GM19023 (cell line): ENCODE data around the gene EGFR.
A peak's percentile ranks its signal among the peaks of the same experiment; 100 is the strongest.

ENCODE experiments used
- ATAC-seq: cut with Tn5 transposase; IDR thresholded peaks from one replicate; pipeline ENCODE4 v1.9.1; 2021; ENCODE audit warnings: mild to moderate bottlenecking, moderate library complexity; ENCODE audit not compliant: unreplicated experiment

EGFR gene

DNA sequence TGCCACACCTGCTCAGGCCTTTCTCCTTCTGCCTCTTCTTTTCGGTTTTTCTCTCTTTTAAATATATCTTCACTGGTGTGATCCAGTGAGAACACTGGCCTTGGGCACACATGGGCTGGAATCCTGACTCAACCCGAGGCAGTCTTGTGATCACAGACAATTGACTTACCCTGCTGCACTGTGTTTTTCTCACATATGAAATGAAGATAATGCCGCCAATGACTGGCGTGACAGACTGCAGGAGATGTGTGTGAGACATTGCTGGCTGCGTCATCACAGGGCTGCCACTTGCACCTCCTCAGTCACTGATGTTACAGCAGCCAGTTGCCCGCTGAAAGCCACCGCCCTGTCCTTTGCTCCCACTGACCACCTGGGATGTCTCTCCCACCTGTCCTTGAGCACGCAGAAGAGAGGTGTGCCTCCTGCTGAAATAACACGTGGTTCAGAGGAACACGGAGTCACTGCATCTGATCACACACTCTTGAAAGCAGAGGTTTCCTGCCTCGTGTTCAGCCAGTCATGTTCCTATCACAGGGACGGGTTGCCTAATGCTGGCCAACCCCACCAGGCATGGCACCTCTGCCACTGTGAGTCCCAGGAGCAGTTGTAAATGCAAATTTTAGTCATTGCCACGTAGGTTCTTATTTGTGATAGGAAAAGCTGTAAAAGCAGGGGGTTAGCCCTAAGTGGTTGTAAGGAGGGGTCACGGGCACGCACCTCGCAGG lies 221.8 kb downstream of the EGFR start:
- ATAC-seq, result no peak

DNA sequence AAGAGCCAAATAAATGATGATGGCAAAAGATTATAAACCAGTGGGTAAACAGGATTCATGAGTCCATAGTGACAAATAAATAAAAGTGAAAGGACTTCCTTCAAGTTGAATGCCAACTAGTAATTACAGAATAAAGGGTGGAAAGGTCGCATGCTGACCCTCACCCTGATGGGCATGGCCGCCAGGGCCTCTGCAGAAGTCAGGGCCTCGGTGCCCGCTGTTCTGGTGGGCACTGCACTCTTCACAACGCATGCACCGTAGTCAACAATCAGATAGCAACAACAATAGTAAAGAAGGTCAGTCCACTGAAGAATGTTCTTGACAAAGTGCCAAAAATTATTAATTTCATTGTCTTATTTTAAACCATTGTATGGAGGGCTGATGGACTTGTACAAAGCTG lies 223.1 kb downstream of the EGFR start:
- no peak for ATAC-seq

DNA sequence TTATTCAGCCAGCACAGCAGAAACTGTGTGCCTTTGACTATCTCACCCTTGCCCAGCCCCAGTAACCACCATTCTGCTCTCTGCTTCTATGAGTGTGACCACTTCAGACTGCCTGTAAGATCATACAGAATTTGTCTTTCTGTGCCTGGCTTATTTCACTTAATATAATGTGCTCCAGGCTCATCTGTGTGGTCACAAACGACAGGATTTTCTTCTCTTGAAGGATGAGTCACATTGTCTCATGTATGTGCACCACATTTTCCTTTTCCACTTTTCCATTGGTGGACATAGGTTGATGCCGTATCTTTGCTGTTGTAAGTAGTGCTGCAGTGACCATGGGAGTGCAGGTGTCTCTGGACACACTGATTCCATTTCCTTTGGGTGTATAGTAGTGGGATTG lies 223.8 kb downstream of the EGFR start:
- no peak for ATAC-seq

DNA sequence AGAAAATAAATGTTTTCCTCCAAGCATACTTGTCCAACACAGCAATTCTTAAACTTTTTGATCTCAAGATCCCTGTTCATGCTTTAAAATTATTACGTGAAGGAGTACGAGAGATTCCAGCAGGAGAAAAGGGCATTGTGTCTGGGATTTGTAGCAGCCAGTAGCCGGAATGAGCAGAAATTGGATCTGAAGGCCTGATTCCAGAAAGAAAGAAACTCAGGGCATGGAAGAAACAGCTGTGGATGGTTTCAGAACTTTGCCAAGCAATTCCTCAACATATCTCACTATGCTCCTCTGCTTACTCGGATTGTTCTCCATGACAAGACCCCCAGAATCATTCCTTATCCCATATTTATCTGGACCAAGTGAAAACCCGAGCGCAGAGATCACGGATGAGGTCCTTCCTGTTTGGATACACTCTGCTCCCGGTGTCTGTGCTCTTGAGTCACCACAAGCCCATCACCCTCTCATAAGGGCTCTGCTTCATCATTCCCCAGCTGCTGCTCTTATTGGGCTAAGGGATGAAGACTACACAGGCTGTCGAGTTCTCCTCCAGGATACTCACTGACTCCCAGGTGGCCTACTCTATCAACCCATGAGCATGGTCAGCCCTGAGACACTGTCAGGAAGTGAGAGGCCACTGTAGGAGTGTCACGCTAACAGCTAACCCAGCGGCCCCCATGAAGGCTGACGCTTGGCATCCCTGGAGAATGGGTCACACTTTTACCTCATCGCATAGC lies 225.4 kb downstream of the EGFR start:
- ATAC-seq, result no peak

DNA sequence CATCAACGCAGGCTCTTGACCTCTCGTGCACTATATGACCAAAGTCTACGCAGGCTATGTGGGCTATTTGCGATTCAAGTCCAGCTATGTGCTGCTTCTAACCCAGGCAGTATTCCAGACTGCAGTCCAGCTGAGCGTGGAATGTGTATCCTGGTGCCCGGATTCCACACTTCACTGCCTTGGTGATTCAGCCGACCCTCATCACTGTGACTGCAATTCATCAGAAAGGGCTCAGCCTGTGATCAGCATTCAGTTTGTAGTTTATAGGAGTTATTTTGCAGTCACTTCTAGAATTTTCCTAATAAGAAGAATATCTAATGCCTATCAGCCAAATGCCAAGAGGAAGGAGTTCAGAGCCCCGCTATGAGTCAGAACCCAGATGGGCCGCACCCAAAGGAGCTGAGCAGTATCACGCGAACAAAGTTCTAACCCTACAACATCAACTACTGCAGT lies 226.5 kb downstream of the EGFR start:
- no peak for ATAC-seq

DNA sequence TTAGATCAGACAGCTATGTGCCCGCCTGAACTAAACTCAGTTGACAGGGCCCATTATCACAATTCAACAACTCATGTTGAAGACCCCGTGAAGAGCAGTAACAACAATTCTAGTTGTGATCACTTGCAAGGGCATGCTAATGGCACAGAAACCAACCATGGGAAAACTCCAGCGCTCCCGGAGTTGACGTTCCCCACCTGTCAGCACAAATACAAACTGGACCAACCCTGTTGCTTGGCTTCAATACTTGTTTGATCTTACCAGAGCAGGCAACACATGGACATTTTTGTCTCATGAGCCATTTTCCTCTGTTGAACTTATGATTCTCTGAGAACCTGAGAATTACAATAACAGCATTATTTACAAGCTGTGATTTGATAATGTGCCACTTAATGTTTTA lies 227.4 kb downstream of the EGFR start:
- ATAC-seq, result no peak

DNA sequence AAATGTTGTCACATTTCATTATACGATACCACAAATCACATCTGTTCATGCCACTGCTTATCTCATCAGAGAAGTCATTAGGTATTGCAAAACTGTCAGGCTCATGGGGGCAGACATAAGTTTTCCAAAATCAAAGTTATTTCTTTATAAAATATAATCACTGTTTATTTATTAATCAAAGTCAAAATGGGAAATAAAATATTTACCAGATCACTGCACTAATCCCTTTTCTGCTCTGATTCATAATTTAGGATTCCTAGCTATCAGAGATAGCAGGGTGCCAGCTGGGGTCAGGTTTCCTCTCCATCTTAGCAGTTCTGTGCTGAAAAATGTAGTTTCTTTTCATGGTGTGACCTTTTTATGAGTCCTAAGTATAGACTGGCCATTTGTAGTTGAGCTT lies 228.6 kb downstream of the EGFR start:
- no peak for ATAC-seq

DNA sequence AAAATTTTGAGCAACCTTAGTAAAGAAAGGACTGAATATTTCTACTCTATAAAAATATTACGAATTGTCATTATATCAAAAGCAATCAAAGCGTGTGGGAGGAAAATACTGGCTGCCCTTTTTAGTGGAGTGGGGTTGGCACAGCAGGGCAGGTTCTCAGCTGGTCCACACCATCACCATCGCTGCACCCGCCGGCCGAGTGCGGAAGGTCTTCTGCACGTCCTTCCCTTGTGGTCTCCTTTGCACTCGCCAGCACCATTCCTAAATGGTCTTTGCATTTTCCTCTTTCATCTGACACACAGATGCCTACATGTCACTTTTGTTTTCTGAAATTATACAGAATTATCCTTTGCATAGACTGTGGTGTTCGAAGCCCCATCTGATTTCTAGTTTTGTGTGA lies 229.7 kb downstream of the EGFR start:
- no peak for ATAC-seq

DNA sequence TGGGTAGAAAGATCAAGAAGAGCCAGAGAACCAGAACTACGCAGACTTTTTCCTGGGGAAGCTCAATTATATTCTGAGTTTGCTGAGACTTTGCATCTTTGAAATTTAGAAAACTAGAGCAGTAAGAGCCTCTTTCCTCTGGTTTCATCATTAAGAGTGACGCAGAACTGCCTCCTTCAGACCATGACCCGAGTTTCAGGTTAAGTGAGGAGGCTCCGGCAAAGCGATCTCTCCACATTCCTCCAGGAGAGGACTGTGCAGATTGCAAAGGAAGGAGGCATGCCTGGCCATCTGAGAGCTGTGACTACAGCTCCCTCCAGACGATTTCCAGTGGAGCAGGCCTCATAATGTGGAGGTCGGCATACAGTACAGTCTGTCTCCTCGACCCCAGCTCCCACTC lies 230.5 kb downstream of the EGFR start:
- ATAC-seq, result no peak

DNA sequence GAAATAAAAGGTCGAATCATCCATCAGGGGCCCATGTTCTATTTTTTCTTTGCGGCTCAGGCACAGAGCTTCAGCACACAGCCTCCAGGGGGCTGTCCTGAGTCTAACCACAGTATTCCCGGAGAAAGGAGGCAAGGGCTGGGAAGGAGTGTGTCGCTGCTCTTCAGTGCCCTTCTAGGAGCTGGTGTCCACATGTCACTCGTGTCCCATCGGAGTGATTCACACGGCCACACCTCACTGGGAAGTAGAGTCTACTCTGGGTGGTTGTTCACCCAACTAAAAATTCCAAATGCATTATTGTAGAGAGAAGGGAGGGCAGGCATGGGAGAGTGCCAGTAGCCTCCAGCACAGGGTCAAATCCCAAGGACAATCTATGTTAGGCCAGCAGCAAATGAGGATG lies 231.5 kb downstream of the EGFR start:
- no peak for ATAC-seq

DNA sequence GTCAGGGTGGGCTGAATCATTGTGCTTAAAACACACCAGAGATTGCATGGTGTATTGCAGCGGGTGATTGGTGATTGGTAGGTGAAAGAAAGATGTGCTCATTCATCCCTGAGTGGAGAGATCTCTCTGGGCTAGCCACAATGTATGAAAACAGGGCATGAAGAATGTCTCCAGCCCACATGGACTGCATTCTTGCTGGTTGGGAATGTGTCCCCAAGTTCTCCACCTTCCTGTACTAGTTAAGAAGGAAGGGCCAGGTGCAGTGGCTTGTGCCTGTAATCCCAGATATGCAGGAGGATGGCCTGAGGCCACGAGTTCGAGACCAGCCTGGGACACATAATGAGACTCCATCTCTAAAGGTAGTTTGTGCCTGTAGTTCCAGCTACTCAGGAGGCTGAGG lies 232.5 kb downstream of the EGFR start:
- no peak for ATAC-seq

DNA sequence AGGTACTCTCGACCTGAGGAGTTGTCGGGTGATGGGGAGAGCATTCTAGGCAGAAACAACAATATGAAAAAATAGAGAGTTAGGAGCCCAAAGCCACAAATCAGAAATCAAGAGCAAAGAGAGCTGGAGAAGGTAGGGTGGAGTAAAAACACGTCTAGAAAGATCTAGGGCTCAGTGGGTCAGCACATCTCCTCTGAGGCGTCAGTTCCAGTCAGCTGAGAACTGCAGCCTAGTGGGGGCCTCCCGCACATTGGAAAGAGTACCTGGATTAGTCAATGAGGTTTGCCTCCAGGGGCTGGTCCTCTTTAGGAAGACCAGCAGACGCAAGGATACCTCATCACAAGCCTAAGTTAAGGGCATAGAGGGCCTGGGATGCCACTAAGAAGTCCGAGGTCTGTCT lies 233.1 kb downstream of the EGFR start:
- ATAC-seq, result no peak

DNA sequence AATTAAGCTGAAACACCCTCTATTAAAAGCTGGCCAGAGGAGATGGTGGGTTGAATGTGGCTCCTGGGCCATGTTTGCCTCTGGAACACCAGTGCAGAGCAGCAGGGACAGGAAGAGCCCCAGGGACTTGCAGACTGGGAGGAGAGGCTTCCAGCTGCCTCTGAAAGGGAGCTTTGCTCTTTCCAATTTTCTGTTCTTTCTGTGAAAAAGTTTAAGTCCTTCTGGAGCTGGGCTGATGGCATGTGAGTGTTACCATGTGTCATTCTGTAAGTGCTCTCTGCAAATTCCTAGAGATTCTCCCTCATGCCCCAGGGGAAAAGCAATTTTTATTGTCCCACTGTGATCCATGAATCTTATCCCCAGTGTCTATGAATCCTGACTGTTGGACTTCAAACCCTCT lies 233.6 kb downstream of the EGFR start:
- no peak for ATAC-seq

DNA sequence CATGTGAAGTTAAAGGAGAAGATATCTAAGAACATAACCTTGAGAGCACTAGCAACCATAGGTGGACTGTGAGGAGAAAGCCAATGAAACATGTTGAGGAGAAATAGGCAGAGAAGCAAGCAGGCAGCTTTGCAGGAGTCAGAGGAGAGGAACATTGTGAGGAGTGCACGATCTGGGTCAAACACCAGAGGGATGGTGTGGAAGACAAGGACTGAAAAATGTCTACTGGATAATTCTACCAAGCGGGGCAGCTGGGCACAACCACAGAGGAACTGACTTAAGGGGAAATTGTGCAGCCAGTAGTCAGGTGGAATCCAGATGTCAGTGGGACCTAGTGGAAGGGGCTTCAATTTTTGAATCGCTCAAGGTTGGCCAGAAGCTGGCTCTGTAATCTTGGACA lies 234.4 kb downstream of the EGFR start:
- no peak for ATAC-seq

DNA sequence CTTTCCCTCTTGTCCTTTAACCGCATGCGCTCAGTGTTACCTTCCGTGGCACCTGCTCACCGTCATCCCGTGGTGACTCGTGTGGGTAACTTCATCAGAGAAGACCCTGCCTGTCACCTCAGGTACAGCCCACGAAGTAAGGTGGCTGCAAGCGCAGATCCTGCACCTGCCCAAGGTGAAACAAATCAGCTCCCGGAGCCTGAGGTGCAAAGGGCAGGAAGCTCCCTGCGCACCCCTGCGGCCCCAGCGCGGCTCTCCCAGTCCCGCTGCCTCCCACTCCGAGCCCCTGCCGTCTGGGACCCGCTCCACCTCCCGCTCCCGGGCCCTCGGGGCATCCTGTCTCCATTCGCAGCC lies 235.4 kb downstream of the EGFR start:
- ATAC-seq, result no peak

DNA sequence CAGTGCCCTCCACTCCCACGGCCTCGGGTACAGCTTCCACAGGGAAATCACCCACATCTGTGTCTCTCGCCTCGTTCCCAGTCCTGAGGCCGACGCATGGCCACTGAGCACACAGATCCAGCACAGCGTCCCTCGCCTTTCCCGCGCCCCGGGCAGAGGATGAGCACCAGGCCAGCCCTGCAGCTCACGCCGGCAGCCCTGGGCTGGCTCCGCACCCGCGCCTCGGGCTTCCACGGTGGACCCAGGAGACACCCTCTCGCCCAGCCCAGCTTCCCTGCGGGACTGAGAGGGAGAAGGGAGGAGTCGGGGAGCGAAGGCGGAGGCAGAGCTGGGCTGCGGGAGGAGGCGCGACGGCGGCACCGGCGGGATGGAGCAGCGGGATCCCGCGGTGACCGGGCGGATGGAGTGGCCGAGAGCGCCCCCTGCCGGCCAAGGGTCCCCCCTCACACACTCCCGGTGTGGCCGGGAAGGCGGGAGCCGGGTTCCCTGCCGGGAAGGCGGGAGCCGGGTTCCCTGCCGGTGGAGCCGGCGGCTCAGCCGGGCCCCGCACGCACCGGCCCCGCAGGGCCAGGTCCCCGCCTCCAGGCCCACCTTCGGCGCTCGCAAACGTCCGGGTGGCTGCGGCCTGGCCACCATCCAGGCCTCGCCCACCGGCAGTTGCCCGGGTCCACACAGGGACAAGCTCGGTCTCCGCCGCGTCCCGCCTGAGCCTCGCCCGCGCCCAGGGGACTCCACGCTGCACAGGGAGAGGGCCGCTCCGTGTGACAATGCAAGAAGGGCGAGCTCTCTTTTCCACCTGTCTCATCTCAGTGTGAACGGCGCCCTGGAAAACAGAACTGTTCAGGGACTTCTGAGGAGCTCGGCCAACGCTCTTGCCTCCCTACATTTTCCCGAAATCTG lies 236.0 kb downstream of the EGFR start:
- ATAC-seq, result peak; percentile 81

DNA sequence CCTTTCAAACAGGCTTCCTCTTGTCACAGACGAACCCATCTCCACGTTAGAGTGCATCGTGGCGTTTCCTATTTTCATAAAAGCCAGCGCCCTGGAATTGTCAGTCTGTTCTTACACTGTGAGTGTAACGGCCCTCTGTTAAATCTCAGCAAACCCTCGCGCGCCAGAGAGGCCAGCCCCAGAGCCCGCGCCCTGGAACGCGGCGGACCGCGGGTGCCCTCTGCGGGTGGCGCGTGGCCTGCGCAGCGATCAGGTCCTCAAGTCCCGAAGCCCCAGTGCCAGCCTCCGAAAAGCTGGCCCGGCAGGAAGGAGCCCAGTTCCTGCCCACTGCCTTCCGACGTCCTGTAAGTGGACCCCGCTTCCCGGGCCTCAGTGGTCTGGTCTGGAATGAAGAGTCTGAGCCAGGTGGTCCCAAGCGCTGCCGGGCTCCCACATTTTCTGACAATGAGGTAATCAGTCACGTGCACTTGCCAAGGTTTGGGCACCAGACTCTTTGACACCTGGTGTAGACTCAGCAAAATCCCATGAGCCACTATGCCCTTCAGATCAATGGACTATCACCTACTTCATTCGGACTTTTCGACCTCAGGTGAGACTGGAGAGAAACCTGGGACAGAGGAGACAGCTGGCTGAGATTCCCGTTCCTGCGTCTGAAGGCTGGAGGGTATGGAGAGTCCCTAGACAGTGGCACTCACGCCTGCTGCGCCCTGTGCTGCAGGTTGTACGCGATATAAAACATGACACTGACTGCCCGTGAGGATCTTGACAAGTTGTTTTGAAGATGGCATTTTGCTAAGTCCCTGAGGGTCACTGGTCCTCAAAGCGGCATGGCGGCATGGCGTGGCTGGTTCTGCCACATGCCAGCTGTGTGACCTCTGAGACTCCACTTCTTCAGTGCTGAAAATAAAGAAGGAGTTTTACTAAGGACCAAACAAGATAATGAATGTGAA lies 237.0 kb downstream of the EGFR start:
- ATAC-seq, result peak; percentile 91

DNA sequence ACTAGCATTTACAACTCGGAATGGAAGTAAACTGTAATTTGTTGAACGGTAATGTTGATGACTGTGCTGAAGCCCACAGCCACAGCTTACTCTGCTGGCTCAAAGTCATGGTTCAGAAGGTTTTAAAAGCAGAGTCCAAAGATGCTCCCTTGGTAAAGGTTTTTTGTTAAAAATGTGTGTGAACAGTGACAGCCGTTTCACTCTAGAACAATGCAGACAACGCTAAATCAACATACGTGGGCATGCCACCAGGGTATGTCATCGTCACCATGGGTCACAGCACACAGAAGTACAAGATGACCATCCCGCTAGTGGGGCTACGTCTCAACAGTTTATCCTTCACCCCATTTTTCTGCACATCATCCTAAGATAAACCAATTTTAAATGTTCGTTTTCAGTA lies 239.8 kb downstream of the EGFR start:
- no peak for ATAC-seq

DNA sequence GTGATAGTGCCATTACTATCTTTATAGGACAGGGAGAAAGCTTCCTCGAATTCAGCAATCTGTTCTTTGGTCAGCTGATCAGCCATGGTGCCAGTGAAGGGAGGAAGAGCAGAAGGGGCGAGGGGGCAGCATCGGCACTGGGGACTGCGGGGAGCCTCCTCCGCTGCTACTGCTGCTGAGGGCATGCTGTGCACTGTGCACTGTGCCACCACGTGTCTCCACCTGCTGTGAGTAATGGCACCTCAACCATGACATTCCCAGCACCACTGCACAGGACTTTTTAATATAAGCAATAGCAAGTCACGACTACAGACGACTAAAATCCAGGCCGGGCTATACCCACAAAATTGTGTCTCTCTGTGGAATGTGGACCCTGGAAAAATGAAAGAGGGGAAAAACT lies 241.4 kb downstream of the EGFR start:
- no peak for ATAC-seq

DNA sequence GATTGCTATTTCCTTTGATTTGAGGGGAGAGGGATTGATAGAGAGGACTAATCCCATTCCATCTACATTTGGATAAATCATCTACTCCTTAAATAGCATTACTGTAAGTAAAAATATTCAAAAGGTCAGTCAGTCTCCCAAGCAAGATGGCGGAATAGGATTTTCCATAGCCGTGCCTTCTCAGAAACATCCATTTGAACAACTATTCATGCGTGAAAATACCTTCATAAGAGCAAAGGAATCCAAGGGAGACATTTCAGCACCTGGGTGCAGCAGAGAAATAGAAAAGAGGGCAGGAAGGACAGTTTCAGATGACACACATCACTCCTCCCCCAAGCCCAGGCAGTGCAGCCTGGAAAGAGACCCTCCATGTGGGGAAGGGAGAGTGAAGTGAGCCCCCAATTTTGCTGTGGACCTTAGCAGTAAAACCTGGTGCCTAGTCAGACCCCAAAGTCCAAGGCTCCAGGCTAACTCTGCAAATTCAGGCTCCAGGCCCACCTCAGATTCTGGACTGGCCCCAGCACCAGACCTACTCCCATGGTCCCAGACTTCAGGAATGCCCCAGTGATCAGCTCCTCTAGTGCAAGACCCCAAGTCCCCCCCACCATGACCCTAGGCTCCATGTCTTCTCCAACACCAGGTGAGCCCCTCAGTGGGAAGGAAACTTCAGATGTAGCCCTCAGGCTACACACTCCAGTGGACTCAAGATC lies 242.0 kb downstream of the EGFR start:
- no peak for ATAC-seq
